Measurements from ENCODE around the gene MRTFA. TPM values are rescaled to one million over a fixed set of nuclear protein-coding genes. Genes with fewer than 3 reads are reported as not detected.
A peak's percentile ranks its signal among the peaks of the same experiment; 100 is the strongest.

MRTFA gene
- total RNA-seq, 1 experiment from 2014 or later = 44.7 TPM

- H3K79me2 ChIP-seq (ENCODE audit: low read depth) = 0 out of 2 replicates have a peak, but pooled peaks cover 4% of the 10 kb centered on the region
- H3K4me1 ChIP-seq (replicated peaks; ENCODE audit: insufficient read depth) = peaks cover 15% of the 10 kb centered on the region
- DNase-seq = peak in 1 of 2 experiments; percentile 33
- ChIA-PET CTCF (no interaction called here), POLR2A (ENCODE audit: unreplicated experiment) (no interaction called here)
- no peak overlapping the region for H3K4me3 ChIP-seq
- no TSS peak for BruUV-seq (replicated peaks)
- no peaks in the 10 kb centered on the region for H3K27me3 ChIP-seq (ENCODE audit: insufficient read depth, low read depth)
- no peaks in the 10 kb centered on the region for H3K9me3 ChIP-seq (ENCODE audit: insufficient read depth, low read depth)
- no peaks in the 10 kb centered on the region for H3K36me3 ChIP-seq (ENCODE audit: low read depth)
- no peak overlapping the region for H3K4me2 ChIP-seq
- H4K20me1 ChIP-seq (ENCODE audit: insufficient read depth) = no peaks in the 10 kb centered on the region
- H3K9me2 ChIP-seq (ENCODE audit: insufficient read depth) = no peaks in the 10 kb centered on the region
- no peak overlapping the region for H2AFZ ChIP-seq
- H3F3A ChIP-seq (ENCODE audit: insufficient read depth, low read depth) = peaks cover 40% of the 10 kb centered on the region
- TF ChIP-seq, protein P1, sequence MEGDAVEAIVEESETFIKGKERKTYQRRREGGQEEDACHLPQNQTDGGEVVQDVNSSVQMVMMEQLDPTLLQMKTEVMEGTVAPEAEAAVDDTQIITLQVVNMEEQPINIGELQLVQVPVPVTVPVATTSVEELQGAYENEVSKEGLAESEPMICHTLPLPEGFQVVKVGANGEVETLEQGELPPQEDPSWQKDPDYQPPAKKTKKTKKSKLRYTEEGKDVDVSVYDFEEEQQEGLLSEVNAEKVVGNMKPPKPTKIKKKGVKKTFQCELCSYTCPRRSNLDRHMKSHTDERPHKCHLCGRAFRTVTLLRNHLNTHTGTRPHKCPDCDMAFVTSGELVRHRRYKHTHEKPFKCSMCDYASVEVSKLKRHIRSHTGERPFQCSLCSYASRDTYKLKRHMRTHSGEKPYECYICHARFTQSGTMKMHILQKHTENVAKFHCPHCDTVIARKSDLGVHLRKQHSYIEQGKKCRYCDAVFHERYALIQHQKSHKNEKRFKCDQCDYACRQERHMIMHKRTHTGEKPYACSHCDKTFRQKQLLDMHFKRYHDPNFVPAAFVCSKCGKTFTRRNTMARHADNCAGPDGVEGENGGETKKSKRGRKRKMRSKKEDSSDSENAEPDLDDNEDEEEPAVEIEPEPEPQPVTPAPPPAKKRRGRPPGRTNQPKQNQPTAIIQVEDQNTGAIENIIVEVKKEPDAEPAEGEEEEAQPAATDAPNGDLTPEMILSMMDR (conservative IDR thresholded peaks at IDR 0.05) = no peak
- no peak for TF ChIP-seq EZH2 (IDR thresholded peaks at IDR 0.05; ENCODE audit: low read depth)
- intact Hi-C loops (cut with micrococcal nuclease; ENCODE audit: unreplicated experiment) = loop anchor here (5.0 kb wide), 2 partner anchors 58 to 282 kb away; partner anchors contain the start of gene SGSM3
- H3K27ac ChIP-seq = no peak overlapping the region
Observed at GRCh38 chr22:40654522-40655167, 18.1 kb upstream of the MRTFA start.

- Histone ChIP-seq H3K9me3 (ENCODE audit: insufficient read depth, low read depth) (no peaks in the 10 kb centered on the region), H3K4me3 (peak overlapping the region; percentile 68; the same call in 1 of the 2 replicates), H3K27ac (peak overlapping the region; percentile 98), H3K4me1 (replicated peaks; ENCODE audit: insufficient read depth) (peaks cover 15% of the 10 kb centered on the region), H3F3A (ENCODE audit: insufficient read depth, low read depth) (peaks cover 40% of the 10 kb centered on the region), H3K9me2 (ENCODE audit: insufficient read depth) (no peaks in the 10 kb centered on the region), H3K27me3 (ENCODE audit: insufficient read depth, low read depth) (no peaks in the 10 kb centered on the region), H4K20me1 (ENCODE audit: insufficient read depth) (no peaks in the 10 kb centered on the region), H3K79me2 (ENCODE audit: low read depth) (0 out of 2 replicates have a peak, but pooled peaks cover 4% of the 10 kb centered on the region), H3K36me3 (ENCODE audit: low read depth) (no peaks in the 10 kb centered on the region), H2AFZ (no peak overlapping the region), H3K4me2 (peak overlapping the region; percentile 92)
- TF ChIP-seq EZH2 (IDR thresholded peaks at IDR 0.05; ENCODE audit: low read depth) = no peak
- TF ChIP-seq, protein P1 (conservative IDR thresholded peaks at IDR 0.05) = no peak
- no peak for DNase-seq
- ChIA-PET CTCF (interaction anchor here (0.7 kb wide), 1 partner anchor 433 kb away, joined by 3 read pairs; no protein-coding TSS in a partner anchor), POLR2A (ENCODE audit: unreplicated experiment) (interaction anchor here (0.6 to 0.7 kb wide), 3 partner anchors 141 to 770 kb away, joined by 6 to 11 read pairs (median 7); no protein-coding TSS in a partner anchor)
- BruUV-seq (replicated peaks) = no TSS peak
- intact Hi-C loops (cut with micrococcal nuclease; ENCODE audit: unreplicated experiment) = loop anchor here (5.0 kb wide), 2 partner anchors 59 to 281 kb away; partner anchors contain the start of gene SGSM3
Observed at GRCh38 chr22:40653361-40653760, 16.8 kb upstream of the MRTFA start.

DNA sequence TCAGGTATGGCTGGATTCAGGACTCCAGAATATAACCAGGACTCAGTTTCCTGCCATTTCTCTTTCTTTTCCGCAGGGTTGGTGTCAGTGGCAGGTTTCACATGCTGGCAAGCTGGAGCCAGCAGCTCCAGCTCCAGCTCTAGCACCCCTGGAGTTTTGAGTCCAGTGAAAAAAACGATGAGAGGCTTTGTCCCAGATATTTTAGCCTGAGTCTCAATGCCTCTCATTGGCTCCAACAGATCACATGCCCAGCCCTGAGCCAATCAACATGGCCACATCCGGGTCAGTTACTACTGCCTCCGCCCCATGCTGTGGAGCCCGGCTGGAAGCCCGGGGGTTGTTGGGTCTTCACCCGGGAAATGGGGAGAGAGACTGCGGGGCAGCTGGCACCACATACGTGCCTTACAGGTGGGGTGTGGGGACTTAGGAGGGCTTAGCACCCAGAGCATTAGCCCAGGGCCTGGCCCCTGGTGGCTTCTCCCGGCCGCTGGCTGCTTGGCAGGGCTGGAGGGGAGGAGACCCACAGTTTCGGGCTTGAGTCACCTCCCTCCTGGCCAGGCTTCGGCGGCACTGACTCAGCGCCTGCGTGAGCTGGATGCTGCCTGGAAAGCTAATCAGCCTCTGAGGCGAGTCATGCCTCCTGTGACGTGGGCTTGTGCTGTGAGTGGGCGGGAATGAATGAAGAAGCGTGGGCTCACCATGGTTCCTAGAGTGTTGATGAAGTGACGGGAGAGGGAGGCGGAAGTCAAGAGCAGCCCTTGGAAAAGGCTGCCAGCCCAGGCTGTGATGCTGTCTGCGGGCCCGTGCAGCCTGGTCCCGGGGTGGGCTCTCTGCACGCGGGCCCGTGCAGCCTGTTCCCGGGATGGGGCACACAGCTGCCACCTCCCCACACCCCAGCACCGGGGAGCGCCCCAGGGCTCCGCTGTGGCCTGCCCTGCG is 15.3 kb upstream of the MRTFA start:
- Histone ChIP-seq H3K27me3 (ENCODE audit: insufficient read depth, low read depth) (no peaks in the 10 kb centered on the region), H4K20me1 (ENCODE audit: insufficient read depth) (no peaks in the 10 kb centered on the region), H3K4me3 (peak overlapping the region; percentile 68), H3K4me2 (peak overlapping the region; percentile 92), H2AFZ (peak overlapping the region; percentile 89), H3K27ac (peak overlapping the region; percentile 98), H3K79me2 (ENCODE audit: low read depth) (0 out of 2 replicates have a peak, but pooled peaks cover 4% of the 10 kb centered on the region), H3K9me3 (ENCODE audit: insufficient read depth, low read depth) (no peaks in the 10 kb centered on the region), H3F3A (ENCODE audit: insufficient read depth, low read depth) (peaks cover 47% of the 10 kb centered on the region), H3K36me3 (ENCODE audit: low read depth) (no peaks in the 10 kb centered on the region), H3K4me1 (replicated peaks; ENCODE audit: insufficient read depth) (peaks cover 15% of the 10 kb centered on the region), H3K9me2 (ENCODE audit: insufficient read depth) (no peaks in the 10 kb centered on the region)
- BruUV-seq (replicated peaks) = TSS peak; percentile 67
- ChIA-PET CTCF (interaction anchor here (0.6 to 1.5 kb wide), 4 partner anchors 31 to 938 kb away, joined by 3 to 6 read pairs (median 4); partner anchors contain the start of gene PMM1), POLR2A (ENCODE audit: unreplicated experiment) (interaction anchor here (0.5 to 1.6 kb wide), 18 partner anchors 15 to 730 kb away, joined by 3 to 12 read pairs (median 4); partner anchors contain the start of genes MRTFA and TEF)
- DNase-seq = peak; percentile 95 to 99
- TF ChIP-seq EZH2 (IDR thresholded peaks at IDR 0.05; ENCODE audit: low read depth) = no peak
- TF ChIP-seq, protein P1 (conservative IDR thresholded peaks at IDR 0.05) = no peak
- intact Hi-C loops (cut with micrococcal nuclease; ENCODE audit: unreplicated experiment) = loop anchor here (1.0 to 5.0 kb wide), 5 partner anchors 31 to 280 kb away; partner anchors contain the start of genes SGSM3 and SLC25A17

Data from PC-9 (cell line).